Right hindlimb (tissue), 1 donor: Measurements from ENCODE around the gene RTEL1.
"Not testable (repeated sequence)": the region's sequence is repeated elsewhere in the genome, so short reads cannot be mapped to it uniquely, and the experiment has no call there.

Experiments
- DNase-seq: peaks from one replicate; pipeline ENCODE4 v3.0.0-alpha.2; 2018

RTEL1 gene

DNA sequence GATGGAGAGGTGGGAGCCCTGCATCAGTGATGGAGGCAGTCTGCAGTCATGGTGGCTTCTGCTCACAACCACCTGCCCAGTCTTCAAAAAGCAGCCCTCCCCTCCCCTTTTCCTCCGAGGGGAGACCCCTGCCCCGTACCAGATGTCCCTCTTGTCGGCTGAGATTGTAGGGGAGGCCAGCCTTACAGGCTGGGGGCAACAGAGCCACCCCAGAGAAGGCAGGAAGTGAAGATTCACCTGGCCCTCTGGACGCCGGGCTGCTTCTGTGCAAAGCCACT, 42.9 kb downstream of the RTEL1 start:
- no peak for DNase-seq

DNA sequence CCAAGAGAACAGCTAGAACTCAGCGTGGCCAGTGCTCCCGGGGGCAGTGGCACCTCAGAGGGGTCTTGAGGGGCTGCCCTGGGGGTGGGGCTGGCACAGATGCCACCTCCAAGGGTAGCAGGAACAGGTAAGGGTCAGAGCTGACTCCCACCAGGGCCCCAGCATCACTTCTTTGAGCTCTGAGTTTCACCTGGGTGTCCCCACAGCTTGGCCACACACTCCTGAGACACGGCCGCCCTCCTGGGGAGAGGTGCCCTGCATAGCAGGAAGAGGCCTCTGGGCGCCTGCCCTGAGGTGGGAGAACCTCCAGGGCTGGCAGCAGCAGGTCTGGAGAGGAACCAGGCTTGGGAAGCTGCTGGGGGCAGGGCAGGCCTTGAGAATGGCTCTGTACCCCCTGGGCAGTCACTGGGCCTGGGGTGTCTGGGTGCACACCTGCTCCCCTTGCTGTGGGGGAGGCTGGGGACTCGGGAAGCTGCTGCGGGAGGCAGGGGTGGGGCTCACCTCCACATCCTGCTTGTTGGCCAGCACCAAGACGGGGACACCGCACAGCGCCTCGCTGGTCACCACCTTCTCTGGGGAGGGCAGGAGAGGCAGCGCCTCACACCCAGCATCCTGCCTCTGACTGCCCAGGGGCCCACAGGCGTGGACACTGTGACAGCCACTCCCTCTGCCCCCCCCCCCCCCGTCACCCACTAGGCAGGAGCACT, 43.4 kb downstream of the RTEL1 start:
- peak; percentile 29 for DNase-seq

- DNase-seq, result no peak
These were observed 44.0 kb downstream of the RTEL1 start for GRCh38 chr20:63702036-63702665.

DNA sequence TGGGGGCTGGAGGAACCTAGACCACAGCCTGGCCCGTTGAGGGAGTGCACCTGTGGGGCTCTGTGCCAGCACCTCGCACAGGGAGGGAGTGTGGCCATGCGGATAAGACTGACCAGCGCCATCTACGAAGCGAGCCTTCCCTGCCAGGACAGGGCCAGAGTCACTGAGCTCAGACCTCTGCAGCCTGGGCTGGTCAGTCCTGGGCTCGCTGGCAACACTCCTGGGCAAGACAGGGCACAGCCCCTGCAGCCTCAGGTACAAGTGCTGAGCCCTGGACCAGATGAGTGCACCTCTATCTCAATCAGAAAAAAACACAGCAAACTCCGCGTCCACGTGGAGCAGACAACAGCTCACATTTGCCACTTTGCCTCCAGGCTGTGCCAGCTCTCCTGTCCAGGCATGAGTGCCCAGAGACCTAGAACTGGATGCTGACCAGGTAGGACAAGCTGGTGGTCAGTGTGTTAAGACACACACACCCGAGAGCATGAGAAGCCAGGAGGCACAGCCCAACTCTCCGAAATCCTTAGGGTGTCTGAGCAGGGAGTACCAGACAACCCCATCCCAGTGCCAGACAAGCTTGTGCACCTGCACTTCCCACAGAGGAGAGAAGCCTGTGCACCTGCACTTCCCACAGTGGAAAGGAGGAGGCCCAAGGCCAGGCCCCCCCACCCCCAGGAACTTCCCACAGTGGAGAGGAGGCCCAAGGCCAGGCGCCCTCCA, 44.8 kb downstream of the RTEL1 start:
- no peak for DNase-seq

- no peak for DNase-seq
These were observed 45.4 kb downstream of the RTEL1 start for GRCh38 chr20:63703471-63703975.

DNA sequence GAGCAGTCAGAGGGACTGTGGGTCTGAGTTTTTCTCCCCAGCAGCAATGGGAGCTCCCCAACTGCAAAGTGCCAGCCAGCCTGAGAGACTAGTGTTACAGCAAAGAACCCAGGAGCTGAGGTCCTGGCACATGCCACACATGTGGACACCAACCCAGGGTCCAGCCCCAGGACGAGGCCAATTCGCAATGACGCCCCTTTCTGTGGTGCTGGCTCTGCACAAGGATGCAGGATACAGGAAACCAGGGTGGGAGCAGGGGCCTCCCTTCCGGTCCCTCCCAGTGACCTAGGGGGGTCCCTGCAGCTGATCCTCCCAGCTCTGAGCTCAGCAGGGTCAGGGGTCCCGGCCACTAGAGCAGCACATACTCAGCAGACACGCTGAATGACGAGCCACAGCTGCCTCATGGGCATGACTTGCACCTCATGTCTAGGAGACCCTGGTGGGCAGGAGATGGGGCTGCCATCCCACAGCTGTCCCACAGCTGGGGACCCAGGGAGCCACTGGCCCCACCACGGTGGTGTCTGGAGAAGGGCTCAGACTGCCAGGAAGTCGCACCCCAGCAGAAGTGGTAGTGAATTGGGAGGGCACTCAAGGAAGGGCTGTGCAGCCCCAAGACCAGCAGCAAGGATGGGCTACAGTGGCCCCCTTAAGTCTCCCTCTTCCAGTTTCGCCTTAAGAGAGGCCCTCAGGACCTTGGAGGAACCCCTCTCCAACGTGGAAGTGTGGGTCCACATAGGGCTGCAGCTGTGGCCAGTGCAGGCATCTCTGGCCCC, 46.0 kb downstream of the RTEL1 start:
- no peak for DNase-seq

GRCh38 chr20:63704749-63705117, 46.6 kb downstream of the RTEL1 start:
- peak; percentile 13 for DNase-seq

GRCh38 chr20:63705232-63706026, 47.3 kb downstream of the RTEL1 start:
- no peak for DNase-seq

DNA sequence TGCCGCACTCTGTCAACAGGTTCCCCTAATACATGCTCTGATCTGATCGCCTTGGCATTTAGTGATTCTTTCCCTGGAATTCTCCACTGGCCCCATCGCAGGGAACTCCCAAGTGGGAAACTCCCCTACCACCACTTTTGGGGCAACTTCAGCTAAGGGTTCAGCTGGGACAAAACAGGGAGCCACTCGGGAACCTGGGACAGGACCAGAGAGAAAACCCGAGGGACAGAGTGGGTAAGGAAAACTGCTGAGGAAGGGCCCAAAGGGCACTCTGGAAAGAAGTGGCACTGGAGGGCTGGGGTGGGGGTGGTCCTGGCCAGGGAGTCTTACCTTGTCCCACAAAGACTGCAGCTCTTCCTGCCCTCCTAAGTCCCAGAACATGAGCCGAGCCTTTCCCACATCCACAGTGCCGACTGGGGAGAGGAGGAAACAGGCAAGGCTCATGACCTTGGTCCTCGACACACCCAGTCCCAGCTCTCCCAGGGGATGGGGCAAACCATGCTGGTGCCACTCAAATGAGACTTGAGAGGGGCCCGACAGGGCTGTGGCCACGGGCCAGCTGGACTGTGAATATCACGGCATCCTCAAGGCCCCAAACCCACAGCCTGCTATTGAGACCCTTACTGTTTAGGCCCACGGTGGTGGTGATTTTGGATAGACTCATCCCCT, 48.0 kb downstream of the RTEL1 start:
- DNase-seq, result no peak

DNA sequence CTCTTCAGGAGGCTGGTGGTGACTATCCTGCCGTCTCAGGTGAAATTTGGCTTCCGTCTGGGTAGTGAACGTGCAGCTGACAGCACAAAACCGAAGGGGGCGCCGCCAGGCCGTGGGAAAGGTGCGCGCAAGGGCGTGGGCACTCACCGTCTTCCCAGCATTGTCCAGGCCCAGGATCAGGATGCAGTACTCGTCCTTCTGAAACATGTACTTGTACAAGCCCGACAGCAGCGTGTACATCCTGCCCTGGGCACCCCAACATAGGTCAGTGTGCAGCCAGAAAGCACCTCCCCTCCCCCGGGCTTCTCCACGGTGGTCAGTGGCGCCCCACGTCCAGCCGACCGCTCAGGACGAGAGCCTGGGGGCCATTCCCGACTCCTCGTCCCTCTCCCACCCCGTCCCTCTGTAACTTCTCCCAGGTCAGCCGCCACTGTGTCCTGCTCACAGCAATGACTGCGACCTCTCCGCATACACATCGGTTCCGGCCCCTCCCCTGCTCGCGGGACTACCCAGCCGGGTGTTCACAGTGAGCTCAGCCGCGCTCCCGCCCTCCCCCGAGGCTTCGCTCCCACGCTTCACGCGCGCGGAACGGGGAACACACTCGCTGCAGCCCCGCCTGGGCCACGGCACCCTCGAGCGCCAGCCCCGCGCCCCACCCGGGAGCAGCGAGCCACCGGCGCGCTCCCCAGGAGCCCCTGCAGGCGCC, 48.9 kb downstream of the RTEL1 start:
- DNase-seq, result peak; percentile 59

DNA sequence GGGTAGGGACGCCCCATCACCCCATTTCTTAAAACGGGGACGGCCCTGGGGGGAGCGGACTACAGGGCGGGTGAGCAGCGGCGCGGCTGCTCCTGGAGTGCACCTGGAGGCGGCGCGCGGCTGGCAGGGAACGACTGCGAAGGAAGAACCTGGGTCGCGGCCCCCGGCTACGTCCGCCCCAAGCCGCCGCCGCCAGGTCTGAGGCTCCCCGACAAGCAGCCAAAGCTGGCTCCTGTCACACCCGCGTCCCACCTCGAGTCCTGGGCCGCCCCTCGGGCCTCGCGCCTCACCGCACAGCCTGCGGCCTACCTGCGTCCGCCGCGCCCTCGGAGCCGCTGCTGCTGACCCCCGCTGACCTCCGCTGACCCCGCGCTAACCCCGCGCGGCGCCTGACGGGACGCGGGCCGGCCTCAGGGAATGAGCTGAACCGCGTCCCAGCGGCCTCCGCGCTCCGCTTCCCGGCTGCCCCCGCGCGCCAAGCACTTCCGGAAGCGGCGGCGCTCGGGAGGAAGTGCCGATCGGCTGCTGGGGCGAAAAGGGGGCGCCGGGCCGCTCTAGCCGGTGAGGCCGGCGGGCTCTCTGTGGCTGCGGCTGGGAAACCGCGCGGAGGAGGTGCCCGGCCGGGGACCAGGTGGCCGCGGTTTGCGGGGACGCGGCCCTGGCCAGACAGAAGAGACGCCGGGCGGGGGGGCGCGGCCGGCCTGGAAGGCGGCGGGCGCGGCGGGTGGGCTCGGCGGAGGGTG, 49.6 kb downstream of the RTEL1 start, which contains the start of the genes ARFRP1 and ZGPAT:
ARFRP1 (minus strand) TSS at position 419 of the 743 bp plus-strand sequence. CDS start 885 bp downstream, outside the sequence.
ZGPAT (plus strand) TSS at position 482 of the 743 bp plus-strand sequence. CDS start 542 bp downstream, outside the sequence.
- DNase-seq, result peak; percentile 90

- peak; percentile 28 for DNase-seq
These were observed 50.4 kb downstream of the RTEL1 start for GRCh38 chr20:63708301-63709148.

DNA sequence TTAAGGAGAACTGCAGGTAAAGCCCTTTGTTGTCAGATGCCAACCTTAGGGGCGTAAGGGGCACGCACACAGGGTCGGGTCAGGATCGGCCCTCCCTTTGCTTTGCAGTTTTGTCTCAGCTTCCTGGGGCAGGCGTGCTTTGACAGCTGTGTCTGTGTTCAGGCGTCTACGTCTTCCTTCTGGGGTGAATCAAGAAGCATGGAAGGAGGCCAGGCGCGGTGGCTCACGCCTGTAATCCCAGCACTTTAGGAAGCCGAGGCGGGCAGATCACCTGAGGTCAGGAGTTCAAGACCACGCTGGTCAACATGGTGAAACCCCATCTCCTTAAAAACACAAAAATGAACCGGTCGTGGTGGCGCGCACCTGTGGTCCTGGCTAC, 51.0 kb downstream of the RTEL1 start:
- peak; percentile 20 for DNase-seq

GRCh38 chr20:63711085-63711645, 53.1 kb downstream of the RTEL1 start:
- DNase-seq, result no peak

- DNase-seq, result no peak
These were observed 54.1 kb downstream of the RTEL1 start for GRCh38 chr20:63712191-63712590.

DNA sequence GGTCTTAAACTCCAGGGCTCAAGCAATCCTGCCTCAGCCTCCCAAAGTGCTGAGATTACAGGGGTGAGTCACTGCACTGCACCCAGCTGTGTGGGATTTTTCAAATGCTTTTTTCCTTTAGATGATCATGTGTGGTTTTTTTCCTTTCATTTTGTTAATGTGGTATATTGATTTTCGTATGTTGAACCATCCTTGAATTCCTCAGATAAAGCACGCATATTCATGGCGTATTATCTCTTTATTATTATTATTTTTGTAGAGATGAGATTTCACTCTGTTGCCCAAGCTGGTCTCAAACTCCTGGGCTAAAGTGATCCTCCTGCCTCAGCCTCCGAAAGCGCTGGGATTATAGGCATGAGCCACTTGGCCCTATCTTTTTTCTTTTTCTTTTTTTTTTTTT, 56.7 kb downstream of the RTEL1 start:
- DNase-seq, result no peak

DNA sequence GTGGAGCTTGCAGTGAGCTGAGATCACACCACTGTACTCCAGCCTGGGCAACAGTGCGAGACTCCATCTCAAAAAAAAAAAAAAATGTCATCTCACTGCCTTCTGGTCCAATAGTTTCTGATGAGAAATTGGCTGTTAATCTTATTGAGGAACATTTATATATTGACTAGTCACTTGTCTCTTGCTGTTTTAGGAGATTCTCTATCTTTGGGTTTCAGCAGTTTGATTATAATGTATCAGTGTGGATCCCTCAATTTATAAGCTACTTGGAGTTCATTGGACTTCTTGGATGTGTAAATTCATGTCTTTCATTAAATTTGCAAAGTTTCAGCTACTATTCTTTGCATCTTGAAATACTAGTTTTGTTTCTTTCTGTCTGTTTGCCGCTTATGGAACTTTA, 60.9 kb downstream of the RTEL1 start:
- no peak for DNase-seq

DNA sequence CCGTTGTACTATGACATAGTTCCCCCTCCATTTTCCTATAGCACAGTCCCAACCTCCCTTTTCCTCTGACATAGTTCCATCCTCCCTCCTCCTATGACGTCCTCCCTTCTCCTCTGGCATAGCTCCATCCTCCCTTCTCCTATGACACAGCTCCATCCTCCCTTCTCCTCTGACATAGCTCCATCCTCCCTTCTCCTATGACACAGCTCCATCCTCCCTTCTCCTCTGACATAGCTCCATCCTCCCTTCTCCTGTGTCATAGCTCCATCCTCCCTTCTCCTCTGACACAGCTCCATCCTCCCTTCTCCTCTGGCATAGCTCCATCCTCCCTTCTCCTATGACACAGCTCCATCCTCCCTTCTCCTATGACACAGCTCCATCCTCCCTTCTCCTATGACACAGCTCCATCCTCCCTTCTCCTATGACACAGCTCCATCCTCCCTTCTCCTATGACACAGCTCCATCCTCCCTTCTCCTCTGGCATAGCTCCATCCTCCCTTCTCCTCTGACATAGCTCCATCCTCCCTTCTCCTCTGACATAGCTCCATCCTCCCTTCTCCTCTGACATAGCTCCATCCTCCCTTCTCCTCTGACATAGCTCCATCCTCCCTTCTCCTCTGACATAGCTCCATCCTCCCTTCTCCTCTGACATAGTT, 65.0 kb downstream of the RTEL1 start:
- not testable (repeated sequence) for DNase-seq
